HG02642 (cell line): ENCODE results near the gene RIPOR2.
"Not testable (repeated sequence)": the region's sequence is repeated elsewhere in the genome, so short reads cannot be mapped to it uniquely, and the experiment has no call there.

Source experiments
- ATAC-seq: cut with Tn5 transposase; IDR thresholded peaks from one replicate; pipeline ENCODE4 v1.9.1; 2021; ENCODE audit warnings: mild to moderate bottlenecking; ENCODE audit not compliant: unreplicated experiment, poor library complexity

Gene RIPOR2

DNA sequence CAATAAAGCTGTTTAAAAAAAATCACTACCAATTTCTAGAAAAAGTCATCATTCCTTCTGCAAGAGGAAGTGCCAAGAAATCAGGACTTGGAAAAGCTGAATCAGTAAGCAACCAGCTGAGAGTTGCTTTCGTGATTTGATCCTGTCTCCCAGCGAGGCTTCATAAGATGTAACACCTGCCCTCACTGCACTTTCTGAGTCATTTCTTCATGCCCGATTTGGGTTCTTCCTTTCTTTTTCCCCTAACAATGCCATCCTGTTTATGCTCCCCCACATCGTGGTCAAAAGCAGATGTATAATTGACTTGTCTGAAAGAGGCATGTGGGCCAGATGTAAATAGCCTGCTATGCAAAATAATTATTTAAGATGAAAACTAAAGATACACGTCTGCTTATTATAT is 52.1 kb downstream of the RIPOR2 start:
- ATAC-seq, result peak; percentile 76

DNA sequence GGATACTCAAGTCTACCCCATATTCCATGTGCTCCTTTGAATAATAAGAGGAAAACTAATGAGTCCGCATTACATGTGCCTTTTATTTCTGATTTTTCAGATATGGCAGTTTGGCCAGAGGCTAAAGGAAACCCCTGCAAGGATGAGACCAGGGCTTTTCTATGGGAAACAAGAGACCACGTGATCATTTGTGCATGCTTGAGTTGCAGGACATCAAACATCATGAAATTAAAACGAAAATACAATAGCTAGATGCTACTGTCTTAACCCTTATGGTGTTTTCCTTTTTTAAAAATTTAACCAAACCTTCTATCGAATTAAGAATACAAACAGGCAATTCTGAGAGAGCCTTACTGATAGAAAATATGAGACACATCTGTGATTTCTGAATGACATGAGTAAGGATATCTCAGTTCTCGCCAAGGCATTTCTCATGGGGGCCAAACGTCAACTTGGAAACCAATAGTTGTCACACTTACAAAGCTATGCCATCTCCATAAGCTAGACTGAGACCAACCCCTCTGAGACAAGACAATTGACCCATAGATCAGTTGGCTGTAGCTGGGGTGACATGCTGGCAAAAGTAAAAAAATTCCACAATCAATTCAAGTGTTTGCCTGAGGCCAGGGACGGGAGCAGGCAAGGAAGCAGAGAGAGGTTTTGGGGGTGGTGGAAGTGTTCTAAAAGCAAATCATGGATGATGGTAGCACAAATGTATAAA is 52.8 kb downstream of the RIPOR2 start:
- no peak for ATAC-seq

DNA sequence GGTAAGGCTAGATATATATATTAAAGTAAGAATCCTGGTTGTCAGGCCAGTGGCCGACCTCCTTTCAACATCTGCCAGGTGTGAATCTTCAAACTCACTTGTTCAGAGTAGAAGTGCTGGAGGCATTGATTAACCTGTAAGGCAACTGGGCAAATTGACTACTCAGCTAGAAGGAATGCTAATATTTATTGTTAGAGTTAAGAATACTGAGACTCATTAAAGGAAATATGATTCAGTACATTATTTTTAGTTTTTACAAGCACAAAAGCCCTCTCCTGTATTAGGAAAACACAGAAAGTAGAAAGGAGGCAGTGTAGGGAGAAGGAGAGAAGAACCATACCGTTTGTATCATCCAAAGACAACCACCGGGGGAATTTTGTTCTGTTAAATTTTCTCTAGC is 53.5 kb downstream of the RIPOR2 start:
- no peak for ATAC-seq

DNA sequence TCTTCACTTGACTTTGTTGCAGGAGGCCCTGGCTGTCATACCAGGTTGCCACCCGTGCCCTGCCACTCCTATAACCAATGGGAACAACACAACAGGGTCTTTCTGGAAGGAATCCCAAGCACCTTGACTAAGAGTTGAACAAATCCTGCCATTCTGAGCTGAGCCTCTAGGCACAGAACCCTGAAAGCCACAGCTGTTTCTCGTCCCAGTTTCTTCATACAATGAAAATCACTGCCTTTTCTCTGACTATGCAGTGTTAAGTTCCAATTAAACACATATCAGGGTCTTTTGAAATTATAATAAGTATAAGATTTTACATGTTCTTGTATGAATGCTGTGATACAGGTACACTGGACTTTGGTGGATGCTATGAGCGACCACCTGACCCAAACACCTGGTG is 54.4 kb downstream of the RIPOR2 start:
- ATAC-seq, result no peak

DNA sequence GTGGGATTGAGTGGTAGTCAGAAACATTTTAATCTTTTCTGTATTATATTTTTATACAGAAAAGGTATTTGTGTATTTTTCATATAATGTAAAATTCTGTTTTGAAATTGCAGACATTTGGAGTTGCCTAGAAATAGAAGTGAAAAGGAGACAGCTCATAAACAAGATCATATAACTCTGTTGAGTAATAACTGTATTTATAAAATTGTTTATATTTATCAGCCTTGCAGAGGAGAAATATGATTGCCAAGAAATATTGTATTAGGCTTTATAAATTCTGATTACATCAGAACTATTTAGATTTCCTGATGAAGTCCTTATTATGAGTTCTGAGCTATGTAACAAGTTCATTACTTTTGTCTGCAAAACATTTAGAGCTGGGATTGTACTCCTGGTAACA is 55.3 kb downstream of the RIPOR2 start:
- ATAC-seq, result no peak

DNA sequence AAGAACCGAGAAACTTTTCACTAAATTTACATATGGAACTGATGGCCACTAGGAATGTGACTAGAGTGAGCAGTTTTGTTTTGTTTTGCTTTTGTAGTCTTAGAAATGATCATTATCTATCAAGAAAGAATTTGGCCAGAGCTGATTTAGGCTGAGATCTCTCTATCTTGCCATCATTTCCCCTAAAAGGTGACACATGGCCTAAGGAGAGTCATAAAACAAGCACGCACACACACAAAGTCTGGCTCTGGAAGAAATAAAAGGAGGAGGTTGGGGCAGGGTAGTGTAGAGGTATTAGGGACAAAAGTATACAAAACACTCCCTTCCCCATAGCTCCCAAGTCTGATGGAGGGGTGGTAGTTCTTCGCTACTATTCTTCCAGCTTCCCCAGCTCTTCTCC is 56.4 kb downstream of the RIPOR2 start:
- no peak for ATAC-seq

DNA sequence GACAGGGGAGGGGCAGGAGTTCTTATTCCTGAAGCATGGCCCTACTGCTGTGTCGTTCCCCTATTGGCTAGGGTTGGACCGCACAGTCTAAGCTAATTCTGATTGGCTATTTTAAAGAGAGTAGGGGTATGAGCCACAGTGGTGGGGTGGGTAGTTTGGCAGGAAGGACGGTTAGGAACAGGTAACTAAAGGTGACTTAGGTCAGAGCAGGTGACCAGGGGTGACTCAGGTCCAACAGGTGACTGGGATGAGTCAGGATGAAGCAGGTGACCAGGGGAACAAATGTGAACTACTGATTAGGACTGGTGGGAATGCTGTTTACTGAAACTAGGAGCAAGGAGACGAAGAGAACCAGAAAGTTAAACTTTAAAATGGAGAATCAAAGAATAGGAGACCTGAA is 58.0 kb downstream of the RIPOR2 start:
- not testable (repeated sequence) for ATAC-seq

DNA sequence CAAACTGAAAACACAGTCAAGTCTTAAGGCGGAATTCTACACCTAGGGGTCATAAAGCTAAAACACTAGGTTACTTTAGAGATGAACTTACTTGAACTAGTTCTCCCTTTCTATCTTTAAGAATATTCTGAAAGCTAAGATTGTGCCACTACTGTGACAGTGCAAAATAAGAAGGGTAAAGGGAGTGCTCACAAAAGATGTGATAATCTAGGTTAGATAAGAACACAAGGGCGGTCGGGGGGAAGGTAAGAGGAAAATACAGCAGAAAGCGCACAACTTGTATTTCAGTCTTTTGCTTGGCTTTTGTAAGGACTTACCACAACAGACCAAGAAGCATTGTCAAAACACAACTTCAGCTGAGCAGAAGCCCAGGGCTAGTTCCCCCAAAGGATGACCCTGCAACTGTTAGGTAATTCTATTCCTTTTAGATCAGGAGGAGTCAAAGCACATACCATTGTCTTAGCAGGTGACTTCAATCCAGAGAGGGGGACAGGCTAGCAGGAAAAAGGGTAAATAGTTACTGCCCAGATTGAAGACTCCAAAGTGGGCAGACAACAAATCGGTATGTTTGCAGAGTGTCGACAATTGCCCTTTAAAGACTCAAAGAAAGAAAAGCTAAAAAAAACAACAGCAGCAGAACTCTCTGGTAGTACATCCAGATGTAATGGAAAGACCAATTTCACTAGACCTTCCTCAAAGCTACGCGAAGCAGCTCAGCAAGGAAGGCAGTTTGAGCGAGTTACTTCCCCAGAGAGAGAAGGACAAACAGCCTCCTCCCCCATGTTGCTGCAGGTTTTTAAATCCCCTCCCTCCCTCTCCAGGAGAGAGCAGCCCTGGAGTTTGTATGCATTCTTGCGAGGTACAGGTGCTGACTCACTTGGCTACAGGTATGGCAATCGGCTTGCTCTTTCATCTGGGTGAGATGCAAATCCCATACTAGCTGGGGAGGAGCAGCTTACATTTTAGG is 59.0 kb downstream of the RIPOR2 start:
- no peak for ATAC-seq

DNA sequence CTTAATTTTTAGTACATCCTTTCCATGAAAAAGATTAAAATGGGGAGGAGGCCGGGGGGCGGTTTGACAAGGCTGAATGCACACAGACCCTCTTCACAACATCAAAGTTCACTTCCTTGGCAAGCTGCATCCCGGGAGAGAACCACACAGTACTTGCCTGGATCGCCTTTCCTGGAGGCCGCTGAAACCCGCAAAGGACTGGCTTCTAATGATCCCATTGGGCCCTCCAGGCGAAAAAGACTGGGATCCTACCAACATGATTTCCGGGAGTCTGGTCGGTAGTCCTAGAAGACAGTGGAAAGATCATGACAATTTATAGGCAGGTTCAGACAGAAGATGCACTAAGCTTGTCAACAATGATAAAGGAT is 60.2 kb downstream of the RIPOR2 start:
- ATAC-seq, result no peak

DNA sequence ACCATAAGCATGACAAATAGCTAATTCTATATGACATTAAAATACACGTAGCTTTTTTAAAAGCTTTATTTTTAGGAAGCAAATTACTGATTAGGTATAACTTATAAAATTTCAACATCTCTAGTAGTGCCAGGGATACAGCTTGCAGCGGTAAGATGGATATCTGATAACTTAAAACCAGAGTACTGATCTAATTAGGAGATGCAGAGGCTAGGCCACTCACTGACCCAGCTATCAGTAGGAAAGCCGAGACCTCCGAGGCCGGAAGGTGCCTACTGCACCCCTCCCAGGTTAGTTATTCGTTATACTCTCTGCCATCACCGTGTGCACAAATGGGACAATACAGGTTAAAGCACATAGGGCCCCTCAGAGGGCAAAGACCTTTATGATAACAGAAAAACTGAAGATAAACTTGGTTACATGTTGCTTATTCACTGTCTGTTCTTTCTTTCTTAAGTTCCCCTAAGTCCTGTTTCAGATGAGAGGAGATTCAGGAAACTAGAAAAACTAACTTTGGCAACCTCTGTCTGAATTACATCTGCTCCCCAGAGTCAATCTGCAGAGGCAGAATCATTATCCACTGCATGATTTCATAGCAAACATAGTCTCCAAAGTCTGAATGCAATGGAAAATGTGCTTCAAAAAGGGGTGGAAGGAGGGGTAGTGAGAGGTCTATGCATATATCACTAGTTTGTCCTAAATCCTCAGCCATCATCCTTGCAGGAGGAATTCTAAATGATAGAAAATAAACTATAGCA is 60.8 kb downstream of the RIPOR2 start:
- ATAC-seq, result no peak

DNA sequence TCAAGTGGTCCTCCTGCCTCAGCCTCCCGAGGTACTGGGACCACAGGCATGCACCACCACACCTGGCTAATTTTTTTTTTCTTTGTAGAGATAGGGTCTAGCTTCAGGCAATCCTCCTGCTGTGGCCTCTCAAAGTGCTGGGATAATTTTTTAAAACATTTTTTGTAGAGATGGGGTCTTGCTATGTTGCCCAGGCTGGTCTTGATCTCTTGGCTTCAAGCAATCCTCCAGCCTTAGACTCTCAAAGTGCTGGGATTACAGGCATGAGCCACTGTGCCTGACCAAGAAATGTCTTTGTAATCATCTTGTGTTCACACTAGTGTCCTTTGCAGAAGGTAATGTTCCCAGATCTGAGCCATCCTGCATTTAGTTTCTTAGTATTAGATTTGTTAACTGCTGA is 61.6 kb downstream of the RIPOR2 start:
- no peak for ATAC-seq

DNA sequence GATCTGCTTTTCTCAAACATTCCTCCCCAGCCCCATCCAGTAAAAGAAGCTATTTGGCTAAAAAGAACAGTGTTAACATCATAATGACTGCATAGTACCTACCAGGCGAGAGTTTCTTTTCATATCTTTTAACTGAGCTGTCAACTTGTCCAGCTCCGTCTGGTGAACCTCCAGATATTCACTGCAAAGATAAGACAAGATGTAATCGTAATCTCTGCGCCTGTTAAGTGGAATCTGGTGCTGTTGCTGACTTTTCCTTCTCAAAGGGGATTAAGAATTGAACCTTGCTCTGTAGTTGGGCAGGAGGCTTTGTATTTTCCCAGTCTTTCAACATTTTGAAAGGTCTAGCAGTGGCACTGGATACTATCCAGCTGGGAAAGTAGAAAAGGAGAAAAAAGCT is 63.0 kb downstream of the RIPOR2 start:
- ATAC-seq, result no peak

DNA sequence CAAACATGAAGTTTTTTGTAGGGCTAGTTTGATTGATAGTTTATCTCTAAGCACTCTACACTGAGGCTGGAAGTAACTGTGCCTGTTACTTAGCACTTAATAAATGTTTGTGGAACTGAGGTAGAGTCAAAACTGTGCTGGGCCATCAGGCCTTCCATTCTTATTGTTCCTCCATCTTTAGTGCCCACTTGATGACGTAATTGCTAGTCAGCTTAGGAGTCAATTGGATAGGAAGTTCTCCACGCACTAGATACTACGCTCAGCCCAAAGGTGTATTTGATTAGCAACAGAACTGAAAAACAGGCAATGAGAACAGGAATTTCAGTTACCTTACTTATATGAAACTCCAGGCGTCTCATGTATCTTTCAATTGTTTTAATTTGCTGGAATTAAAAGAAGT is 67.0 kb downstream of the RIPOR2 start:
- ATAC-seq, result no peak

DNA sequence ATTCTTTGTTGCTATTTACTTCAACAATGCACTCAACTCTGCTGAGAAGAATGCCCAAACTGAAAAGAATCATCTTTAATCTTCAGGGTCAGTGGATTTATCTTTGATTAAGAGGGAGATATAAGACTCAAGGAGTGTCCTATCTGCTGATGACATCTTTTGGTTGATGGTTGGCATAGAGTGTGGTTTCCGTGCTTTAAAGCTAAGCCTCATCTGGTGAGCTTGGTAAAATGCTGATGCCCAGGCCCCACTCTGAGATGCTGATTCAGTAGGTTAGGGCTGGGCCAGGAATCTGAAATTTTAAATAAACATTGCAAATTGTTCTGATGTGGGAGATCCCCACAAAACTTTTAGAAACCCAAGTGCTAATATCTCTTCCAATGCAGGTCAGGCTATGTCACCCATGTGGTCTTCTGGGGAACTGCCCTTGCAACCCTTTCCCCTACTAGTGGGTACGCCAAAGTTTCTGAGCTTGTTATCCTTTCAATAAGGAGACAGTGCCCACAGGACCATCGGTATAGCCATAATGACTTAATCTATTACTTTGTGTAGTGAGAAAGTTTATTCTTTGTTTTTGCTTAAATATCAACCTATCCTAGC is 68.6 kb downstream of the RIPOR2 start:
- ATAC-seq, result no peak

DNA sequence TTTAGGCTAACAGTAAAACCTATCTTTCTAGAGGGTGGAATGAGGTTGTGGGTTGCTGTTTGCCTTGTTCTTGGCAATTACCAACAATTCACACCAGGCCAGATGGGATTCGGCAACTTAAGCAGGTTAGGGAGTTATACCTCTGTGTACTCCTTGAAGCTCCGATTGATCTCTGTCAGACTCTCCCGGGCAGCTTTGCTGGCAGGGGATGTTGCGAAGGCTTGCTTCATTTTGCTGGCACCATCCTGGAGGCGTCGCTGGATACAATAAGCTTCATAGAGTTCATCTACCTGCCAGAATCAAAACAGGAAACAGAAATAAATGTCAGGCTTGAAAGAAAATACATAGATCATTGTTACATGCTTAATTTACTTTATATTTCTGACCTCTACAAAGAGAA is 70.6 kb downstream of the RIPOR2 start:
- ATAC-seq, result no peak

DNA sequence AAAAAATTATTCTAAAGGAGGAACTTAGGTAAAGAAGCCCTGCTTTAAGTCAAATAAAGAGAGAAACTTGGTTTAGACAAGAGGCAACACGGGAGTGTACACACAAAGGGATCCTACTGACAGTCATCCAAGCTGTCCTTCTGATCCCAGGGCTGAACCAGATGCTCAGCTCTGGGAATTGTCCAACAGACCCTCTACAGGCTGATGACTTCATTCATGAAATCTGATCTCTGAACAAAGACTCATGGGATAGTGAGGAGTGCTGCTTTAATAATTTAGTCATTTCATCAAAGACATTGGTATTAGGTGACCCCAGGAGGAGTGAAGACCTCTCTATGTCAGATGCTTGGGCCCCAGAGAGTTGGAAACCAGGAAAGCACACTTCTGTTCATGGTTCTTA is 71.4 kb downstream of the RIPOR2 start:
- no peak for ATAC-seq

DNA sequence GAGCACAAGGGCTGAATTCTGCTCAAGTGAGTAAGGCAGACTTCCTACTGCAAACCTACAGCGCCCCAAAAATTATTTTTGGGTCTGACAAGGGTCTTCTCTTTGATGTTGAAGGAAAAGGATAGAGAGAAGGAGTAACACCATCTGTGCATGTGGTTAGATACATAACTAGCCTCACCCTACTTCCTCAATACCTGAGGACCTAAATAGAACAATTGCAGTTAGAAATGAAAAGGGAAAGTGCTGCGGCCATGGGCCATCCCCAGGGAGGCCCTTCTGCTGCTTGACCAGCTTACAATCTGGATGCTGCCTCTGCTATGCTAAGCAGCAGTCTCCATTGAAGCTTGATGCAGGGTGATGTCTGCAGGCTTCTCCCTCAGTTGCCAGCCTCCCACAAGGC is 73.8 kb downstream of the RIPOR2 start:
- ATAC-seq, result peak; percentile 79

DNA sequence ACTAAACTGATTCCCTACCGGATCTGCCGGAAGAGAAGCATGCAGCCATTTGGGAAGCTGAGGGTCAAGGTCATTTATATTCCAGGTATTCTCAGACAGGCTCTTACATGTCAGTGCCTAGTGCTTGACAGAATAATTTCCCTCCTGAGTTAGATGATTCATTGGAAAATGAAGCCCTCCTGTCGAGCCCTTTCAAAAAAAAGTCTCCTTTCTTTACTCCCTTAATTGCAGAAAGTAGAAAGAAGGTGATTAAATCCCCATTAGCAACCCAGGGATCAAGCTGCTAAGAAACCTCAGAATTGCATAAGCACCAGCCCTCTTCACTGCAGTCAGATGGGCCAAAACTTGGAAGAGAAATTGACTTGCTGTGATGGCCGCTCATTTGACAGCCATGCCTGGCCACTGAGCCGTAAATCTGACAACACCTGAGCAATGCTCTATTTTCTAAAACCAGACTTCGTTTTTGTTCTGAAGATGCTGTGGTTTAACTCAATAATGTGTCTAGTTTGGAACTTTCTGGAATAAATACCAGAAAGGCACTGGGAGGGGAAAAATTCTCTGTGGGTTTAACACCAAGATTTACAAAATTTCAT is 76.1 kb downstream of the RIPOR2 start:
- ATAC-seq, result no peak

DNA sequence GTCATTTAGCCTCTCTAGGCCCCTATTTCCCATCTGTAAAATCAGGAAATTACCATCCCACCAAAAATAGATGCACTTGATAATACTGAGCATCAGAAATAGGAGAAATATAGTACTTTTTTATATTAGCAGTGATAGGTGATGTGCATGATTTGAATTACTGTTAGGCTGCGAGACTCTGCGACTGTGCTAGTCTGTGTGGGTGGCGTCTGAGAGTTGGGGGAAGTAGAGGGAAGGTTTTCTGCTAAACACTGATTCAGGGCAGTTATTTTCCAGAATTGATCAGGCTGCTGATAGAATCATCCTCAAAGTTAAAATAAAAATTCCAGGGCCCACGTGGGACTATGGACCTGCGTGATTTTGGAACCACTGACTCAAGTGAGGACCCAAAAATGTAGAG is 76.6 kb downstream of the RIPOR2 start:
- ATAC-seq, result no peak

DNA sequence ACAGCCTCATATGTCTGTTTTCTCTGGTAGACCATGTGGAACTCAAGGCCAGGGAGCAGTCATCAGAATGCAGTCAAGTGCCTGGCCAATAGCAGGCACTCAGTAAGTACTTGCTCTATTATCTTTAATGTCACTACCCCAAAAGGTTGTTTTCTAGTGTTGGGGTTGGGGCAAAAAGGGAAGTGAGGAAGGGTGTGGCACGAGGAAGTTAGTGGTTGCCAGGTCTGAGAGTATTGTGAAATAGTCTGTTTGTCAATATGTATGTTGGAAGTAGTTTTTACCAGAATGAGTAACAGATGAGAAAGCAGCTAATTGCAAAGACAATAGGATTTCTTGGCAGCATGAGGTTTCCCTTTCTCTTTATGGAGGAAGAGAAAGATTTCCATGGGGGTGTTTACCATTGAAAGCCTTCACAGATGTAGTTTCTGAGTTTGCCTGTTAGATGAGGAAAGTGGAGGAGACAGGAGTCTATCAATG is 77.5 kb downstream of the RIPOR2 start:
- peak; percentile 45 for ATAC-seq
